HG02571 (cell line): ENCODE data around the gene PRKG1.

Experiments used
- ATAC-seq: cut with Tn5 transposase; IDR thresholded peaks from one replicate; pipeline ENCODE4 v1.9.1; 2021; ENCODE audit warnings: mild to moderate bottlenecking, moderate library complexity; ENCODE audit not compliant: unreplicated experiment

Gene PRKG1

GRCh38 chr10:52318822-52319464, 1244.7 kb downstream of the PRKG1 start:
- ATAC-seq, result no peak

- ATAC-seq, result no peak
Measured at GRCh38 chr10:52319926-52320325, 1245.6 kb downstream of the PRKG1 start.

GRCh38 chr10:52322323-52322722, 1248.0 kb downstream of the PRKG1 start:
- no peak for ATAC-seq

GRCh38 chr10:52322936-52323335, 1248.6 kb downstream of the PRKG1 start:
- ATAC-seq, result no peak

GRCh38 chr10:52326382-52326781, 1252.1 kb downstream of the PRKG1 start:
- ATAC-seq, result no peak

- no peak for ATAC-seq
Measured at GRCh38 chr10:52331638-52332364, 1257.5 kb downstream of the PRKG1 start.

GRCh38 chr10:52332815-52333214, 1258.5 kb downstream of the PRKG1 start:
- no peak for ATAC-seq

GRCh38 chr10:52334595-52334994, 1260.3 kb downstream of the PRKG1 start:
- no peak for ATAC-seq

- ATAC-seq, result no peak
Measured at GRCh38 chr10:52335665-52336064, 1261.4 kb downstream of the PRKG1 start.

GRCh38 chr10:52337225-52337624, 1262.9 kb downstream of the PRKG1 start:
- ATAC-seq, result no peak

GRCh38 chr10:52343439-52343838, 1269.2 kb downstream of the PRKG1 start:
- ATAC-seq, result no peak

GRCh38 chr10:52346394-52347326, 1272.4 kb downstream of the PRKG1 start:
- ATAC-seq, result no peak

- ATAC-seq, result no peak
Measured at GRCh38 chr10:52347327-52347667, 1273.0 kb downstream of the PRKG1 start.
